Measurements from ENCODE around the gene SLC7A5. TPM values are rescaled to one million over a fixed set of nuclear protein-coding genes. Genes with fewer than 3 reads are reported as not detected.

The SLC7A5 gene
- total and polyA plus RNA-seq, 2 of the 13 experiments (the other 11 are each of a cell fraction or from before 2014, with no cell fraction given), result 79.6 to 155 TPM

DNA sequence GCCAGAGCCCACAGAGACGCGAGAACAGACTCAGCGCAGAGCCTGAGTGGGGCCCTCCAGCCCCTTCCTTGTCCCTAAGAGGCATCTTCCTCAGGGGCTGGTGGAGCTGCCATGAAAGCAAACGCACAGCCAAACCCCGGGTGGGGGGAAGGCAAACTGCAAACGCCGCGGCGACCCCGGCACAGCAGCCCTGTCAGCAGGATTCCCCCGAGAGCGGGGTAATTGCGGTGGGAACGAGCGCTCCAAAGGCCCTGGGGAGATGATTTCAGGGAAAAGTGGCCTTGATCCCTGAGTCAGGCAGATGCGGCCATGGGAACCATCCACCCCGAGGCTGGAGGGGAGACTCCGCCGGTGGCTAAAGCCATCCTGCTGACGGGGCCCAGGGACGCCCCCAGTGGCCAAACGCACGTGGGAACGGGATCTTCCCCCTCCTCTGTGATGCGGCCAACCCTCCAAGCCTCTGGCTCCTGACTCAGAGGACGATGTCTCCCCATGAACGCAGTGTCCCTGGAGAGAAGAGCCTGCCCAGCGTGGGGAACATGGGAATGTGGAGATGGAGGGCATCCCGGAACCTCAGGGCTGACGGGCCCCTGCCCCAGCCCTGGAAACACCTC is 25.1 kb downstream of the SLC7A5 start (continued):
- TF ChIP-seq, protein P1, sequence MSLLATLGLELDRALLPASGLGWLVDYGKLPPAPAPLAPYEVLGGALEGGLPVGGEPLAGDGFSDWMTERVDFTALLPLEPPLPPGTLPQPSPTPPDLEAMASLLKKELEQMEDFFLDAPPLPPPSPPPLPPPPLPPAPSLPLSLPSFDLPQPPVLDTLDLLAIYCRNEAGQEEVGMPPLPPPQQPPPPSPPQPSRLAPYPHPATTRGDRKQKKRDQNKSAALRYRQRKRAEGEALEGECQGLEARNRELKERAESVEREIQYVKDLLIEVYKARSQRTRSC (CRISPR knock-in tag; IDR thresholded peaks at IDR 0.05; ENCODE audit: low read depth), result no peak
- TF ChIP-seq SP4 (CRISPR knock-in tag; IDR thresholded peaks at IDR 0.05) (0 out of 2 replicates have a peak, but pooled peaks have one; percentile 32), AGO1 (IDR thresholded peaks at IDR 0.05; ENCODE audit: low read depth, low read length, poor library complexity, severe bottlenecking) (peak; percentile 62), GZF1 (CRISPR knock-in tag; IDR thresholded peaks at IDR 0.05) (0 out of 2 replicates have a peak, but pooled peaks have one; percentile 31), BRD4 (CRISPR knock-in tag; IDR thresholded peaks at IDR 0.05) (0 out of 2 replicates have a peak, but pooled peaks have one; percentile 39), ZNF563 (CRISPR knock-in tag; IDR thresholded peaks at IDR 0.05) (0 out of 2 replicates have a peak, but pooled peaks have one; percentile 35), ZNF225 (CRISPR knock-in tag; IDR thresholded peaks at IDR 0.05) (peak; percentile 69; the same call in 1 of the 2 replicates), BRF2 (CRISPR knock-in tag; IDR thresholded peaks at IDR 0.05) (no peak), ZNF292 (CRISPR knock-in tag; IDR thresholded peaks at IDR 0.05; ENCODE audit: borderline replicate concordance, low read depth) (0 out of 2 replicates have a peak, but pooled peaks have one; percentile 22), KDM2A (CRISPR knock-in tag; IDR thresholded peaks at IDR 0.05; ENCODE audit: borderline replicate concordance, low read depth) (peak; percentile 24; the same call in 1 of the 2 replicates), MEIS1 (CRISPR knock-in tag; IDR thresholded peaks at IDR 0.05; ENCODE audit: borderline replicate concordance) (no peak), SAP130 (CRISPR knock-in tag; IDR thresholded peaks at IDR 0.05; ENCODE audit: low read depth) (no peak), MAFG (CRISPR knock-in tag; IDR thresholded peaks at IDR 0.05) (no peak), GLI4 (CRISPR knock-in tag; IDR thresholded peaks at IDR 0.05; ENCODE audit: borderline replicate concordance) (no peak), NONO (IDR thresholded peaks at IDR 0.05) (no peak), NONO (CRISPR knock-in tag; conservative IDR thresholded peaks at IDR 0.05) (0 out of 2 replicates have a peak, but pooled peaks have one; percentile 16), HOXA3 (CRISPR knock-in tag; IDR thresholded peaks at IDR 0.05) (peak; percentile 27), ZFP91 (CRISPR knock-in tag; IDR thresholded peaks at IDR 0.05; ENCODE audit: borderline replicate concordance) (peak; percentile 31; the same call in 1 of the 2 replicates), HNRNPLL (IDR thresholded peaks at IDR 0.05; ENCODE audit: low read depth, low read length, poor library complexity, severe bottlenecking) (peak; percentile 33)
- TF ChIP-seq, protein P2, sequence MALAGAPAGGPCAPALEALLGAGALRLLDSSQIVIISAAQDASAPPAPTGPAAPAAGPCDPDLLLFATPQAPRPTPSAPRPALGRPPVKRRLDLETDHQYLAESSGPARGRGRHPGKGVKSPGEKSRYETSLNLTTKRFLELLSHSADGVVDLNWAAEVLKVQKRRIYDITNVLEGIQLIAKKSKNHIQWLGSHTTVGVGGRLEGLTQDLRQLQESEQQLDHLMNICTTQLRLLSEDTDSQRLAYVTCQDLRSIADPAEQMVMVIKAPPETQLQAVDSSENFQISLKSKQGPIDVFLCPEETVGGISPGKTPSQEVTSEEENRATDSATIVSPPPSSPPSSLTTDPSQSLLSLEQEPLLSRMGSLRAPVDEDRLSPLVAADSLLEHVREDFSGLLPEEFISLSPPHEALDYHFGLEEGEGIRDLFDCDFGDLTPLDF (CRISPR knock-in tag; IDR thresholded peaks at IDR 0.05), result no peak
- TF ChIP-seq, protein P3, sequence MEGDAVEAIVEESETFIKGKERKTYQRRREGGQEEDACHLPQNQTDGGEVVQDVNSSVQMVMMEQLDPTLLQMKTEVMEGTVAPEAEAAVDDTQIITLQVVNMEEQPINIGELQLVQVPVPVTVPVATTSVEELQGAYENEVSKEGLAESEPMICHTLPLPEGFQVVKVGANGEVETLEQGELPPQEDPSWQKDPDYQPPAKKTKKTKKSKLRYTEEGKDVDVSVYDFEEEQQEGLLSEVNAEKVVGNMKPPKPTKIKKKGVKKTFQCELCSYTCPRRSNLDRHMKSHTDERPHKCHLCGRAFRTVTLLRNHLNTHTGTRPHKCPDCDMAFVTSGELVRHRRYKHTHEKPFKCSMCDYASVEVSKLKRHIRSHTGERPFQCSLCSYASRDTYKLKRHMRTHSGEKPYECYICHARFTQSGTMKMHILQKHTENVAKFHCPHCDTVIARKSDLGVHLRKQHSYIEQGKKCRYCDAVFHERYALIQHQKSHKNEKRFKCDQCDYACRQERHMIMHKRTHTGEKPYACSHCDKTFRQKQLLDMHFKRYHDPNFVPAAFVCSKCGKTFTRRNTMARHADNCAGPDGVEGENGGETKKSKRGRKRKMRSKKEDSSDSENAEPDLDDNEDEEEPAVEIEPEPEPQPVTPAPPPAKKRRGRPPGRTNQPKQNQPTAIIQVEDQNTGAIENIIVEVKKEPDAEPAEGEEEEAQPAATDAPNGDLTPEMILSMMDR (CRISPR knock-in tag; IDR thresholded peaks at IDR 0.05), result peak; percentile 40
